ENCODE data around the gene B4GALT2. TPM values are rescaled to one million over a fixed set of nuclear protein-coding genes. Genes with fewer than 3 reads are reported as not detected.

B4GALT2 gene
- total RNA-seq, 1 experiment from 2014 or later, result 66.2 TPM

DNA sequence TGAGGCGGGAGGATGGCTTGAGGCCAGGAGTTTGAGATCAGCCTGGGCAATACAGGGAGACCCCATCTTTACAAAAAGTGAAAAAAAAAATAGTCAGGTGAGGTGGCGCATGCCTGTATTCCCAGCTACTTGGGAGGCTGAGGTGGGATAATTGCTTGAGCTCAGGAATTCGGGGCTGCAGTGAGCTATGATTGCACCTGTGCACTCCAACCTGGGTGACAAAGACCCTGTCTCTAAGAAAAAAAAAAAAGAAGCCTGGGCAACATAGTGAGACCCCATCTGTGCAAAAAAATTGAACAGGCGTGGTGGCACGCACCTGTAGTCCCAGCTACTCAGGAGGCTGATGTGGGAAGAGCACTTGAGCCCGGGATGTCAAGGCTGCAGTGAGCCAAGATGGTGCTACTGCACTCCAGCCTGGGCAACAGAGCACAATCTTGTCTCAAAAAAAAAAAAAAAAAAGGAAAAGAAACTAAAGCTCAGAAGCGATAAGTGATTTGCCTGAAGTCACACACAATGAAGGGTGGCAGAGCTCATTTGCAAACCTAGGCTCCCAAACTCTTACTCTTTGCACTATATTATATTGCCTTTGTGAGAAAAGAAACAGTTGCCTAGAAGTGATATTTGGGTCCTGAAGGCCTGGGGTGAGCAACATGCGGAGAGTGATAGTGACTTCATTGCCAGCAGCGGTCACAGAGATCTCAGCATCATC is 14.3 kb downstream of the B4GALT2 start:
- ChIA-PET CTCF (interaction anchor here (0.6 to 0.9 kb wide), 3 partner anchors 43 to 68 kb away, joined by 3 to 11 read pairs (median 3); no protein-coding TSS in a partner anchor), POLR2A (ENCODE audit: unreplicated experiment) (interaction anchor here (0.5 to 0.7 kb wide), 2 partner anchors 35 to 708 kb away, joined by 4 to 9 read pairs; partner anchors contain the start of gene C1orf210)
- H3K4me1 ChIP-seq (replicated peaks; ENCODE audit: insufficient read depth), result peaks cover 25% of the 10 kb centered on the region
- no peak for TF ChIP-seq EZH2 (IDR thresholded peaks at IDR 0.05; ENCODE audit: low read depth)
- TF ChIP-seq, protein P1, sequence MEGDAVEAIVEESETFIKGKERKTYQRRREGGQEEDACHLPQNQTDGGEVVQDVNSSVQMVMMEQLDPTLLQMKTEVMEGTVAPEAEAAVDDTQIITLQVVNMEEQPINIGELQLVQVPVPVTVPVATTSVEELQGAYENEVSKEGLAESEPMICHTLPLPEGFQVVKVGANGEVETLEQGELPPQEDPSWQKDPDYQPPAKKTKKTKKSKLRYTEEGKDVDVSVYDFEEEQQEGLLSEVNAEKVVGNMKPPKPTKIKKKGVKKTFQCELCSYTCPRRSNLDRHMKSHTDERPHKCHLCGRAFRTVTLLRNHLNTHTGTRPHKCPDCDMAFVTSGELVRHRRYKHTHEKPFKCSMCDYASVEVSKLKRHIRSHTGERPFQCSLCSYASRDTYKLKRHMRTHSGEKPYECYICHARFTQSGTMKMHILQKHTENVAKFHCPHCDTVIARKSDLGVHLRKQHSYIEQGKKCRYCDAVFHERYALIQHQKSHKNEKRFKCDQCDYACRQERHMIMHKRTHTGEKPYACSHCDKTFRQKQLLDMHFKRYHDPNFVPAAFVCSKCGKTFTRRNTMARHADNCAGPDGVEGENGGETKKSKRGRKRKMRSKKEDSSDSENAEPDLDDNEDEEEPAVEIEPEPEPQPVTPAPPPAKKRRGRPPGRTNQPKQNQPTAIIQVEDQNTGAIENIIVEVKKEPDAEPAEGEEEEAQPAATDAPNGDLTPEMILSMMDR (conservative IDR thresholded peaks at IDR 0.05), result no peak
- no peaks in the 10 kb centered on the region for H3K36me3 ChIP-seq (ENCODE audit: low read depth)
- H3K27me3 ChIP-seq (ENCODE audit: insufficient read depth, low read depth), result no peaks in the 10 kb centered on the region
- no peaks in the 10 kb centered on the region; the same call in 1 of the 2 replicates for H4K20me1 ChIP-seq (ENCODE audit: insufficient read depth)
- H3K4me3 ChIP-seq, result peak overlapping the region; percentile 59; the same call in 1 of the 2 replicates
- no peaks in the 10 kb centered on the region for H3K79me2 ChIP-seq (ENCODE audit: low read depth)
- no peaks in the 10 kb centered on the region for H3K9me3 ChIP-seq (ENCODE audit: insufficient read depth, low read depth)
- no TSS peak for BruUV-seq (replicated peaks)
- no peak overlapping the region for H2AFZ ChIP-seq
- H3F3A ChIP-seq (ENCODE audit: insufficient read depth, low read depth), result peaks cover 49% of the 10 kb centered on the region
- peak overlapping the region; percentile 97 for H3K4me2 ChIP-seq
- intact Hi-C loops (cut with micrococcal nuclease; ENCODE audit: unreplicated experiment), result loop anchor here (5.0 kb wide), 2 partner anchors 39 to 231 kb away; partner anchors contain the start of gene SLC6A9
- H3K9me2 ChIP-seq (ENCODE audit: insufficient read depth), result no peaks in the 10 kb centered on the region
- H3K27ac ChIP-seq, result no peak overlapping the region; the same call in 1 of the 2 replicates
- DNase-seq, result no peak

- H3K27me3 ChIP-seq (ENCODE audit: insufficient read depth, low read depth), result no peaks in the 10 kb centered on the region
- no TSS peak for BruUV-seq (replicated peaks)
- no peaks in the 10 kb centered on the region for H3K36me3 ChIP-seq (ENCODE audit: low read depth)
- H3F3A ChIP-seq (ENCODE audit: insufficient read depth, low read depth), result peaks cover 49% of the 10 kb centered on the region
- H3K79me2 ChIP-seq (ENCODE audit: low read depth), result no peaks in the 10 kb centered on the region
- ChIA-PET POLR2A (ENCODE audit: unreplicated experiment) (no interaction called here), CTCF (interaction anchor here (0.6 to 0.9 kb wide), 2 partner anchors 37 to 54 kb away, joined by 6 to 11 read pairs; partner anchors contain the start of gene SLC6A9)
- H3K4me1 ChIP-seq (replicated peaks; ENCODE audit: insufficient read depth), result peaks cover 25% of the 10 kb centered on the region
- H3K4me2 ChIP-seq, result no peak overlapping the region
- H3K9me2 ChIP-seq (ENCODE audit: insufficient read depth), result no peaks in the 10 kb centered on the region
- DNase-seq, result peak in 1 of 2 experiments; percentile 6
- no peak overlapping the region for H2AFZ ChIP-seq
- no peak overlapping the region for H3K27ac ChIP-seq
- TF ChIP-seq, protein P1 (conservative IDR thresholded peaks at IDR 0.05), result no peak
- TF ChIP-seq EZH2 (IDR thresholded peaks at IDR 0.05; ENCODE audit: low read depth), result no peak
- no peaks in the 10 kb centered on the region for H3K9me3 ChIP-seq (ENCODE audit: insufficient read depth, low read depth)
- intact Hi-C loops (cut with micrococcal nuclease; ENCODE audit: unreplicated experiment), result loop anchor here (5.0 kb wide), 2 partner anchors 38 to 232 kb away; partner anchors contain the start of gene SLC6A9
- no peaks in the 10 kb centered on the region; the same call in 1 of the 2 replicates for H4K20me1 ChIP-seq (ENCODE audit: insufficient read depth)
- H3K4me3 ChIP-seq, result no peak overlapping the region
Measured at GRCh38 chr1:43994071-43994470, 15.1 kb downstream of the B4GALT2 start.

DNA sequence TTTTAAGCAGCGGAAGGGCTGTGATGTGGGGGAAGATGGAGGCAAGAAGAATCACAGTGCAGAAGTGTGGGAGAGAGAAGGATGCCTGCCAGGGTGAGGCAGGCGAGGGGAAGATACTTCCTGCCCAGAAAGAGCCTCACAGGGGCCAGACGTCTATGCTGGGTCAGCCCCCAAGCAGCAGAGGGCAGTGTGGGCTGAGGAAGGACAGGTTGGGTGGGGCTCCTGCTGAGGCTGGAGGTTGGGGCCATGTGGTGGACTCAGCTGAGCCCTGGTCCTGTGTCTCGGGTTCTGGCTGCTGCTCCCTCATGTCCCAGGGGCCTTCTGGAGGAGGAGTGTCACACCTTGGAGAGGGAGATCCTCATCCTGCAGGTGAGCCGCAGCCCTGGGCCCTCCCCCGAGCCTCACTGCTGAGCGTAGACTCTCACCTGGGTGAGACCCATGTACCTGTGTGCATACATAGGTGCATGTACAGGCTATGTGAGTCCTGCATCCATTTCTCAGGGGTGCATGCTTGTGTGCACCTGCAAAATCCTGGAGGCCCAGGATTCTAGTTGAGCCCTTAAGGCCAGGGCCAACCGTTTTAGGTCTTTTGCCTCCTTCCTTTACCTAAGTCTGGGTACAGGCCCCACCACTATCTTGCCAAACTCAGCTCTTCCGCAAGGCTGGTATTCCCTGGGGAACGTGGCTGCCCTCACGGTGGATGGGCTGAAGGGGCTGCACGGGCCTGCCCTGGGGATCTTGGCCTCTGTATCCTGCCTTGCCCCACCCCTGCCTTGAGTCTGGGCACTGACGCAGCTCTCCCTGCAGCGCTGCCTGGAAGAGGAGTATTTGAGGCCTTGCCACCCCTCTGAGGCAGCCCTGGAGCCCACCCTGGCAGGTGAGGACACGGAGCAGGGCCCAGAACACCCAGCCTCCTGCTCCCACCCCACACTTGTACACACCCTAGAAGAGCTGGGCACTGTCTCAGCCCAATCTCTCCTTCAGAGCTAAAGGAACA is 16.1 kb downstream of the B4GALT2 start:
- no peaks in the 10 kb centered on the region for H3K79me2 ChIP-seq (ENCODE audit: low read depth)
- H3K4me2 ChIP-seq, result no peak overlapping the region
- H3K36me3 ChIP-seq (ENCODE audit: low read depth), result 0 out of 2 replicates have a peak, but pooled peaks cover under 1% of the 10 kb centered on the region
- H2AFZ ChIP-seq, result no peak overlapping the region
- no TSS peak for BruUV-seq (replicated peaks)
- ChIA-PET POLR2A (ENCODE audit: unreplicated experiment) (interaction anchor here (0.5 kb wide), 1 partner anchor 20 kb away, joined by 9 read pairs; no protein-coding TSS in a partner anchor), CTCF (no interaction called here)
- H3K4me3 ChIP-seq, result no peak overlapping the region
- H3K27ac ChIP-seq, result no peak overlapping the region
- intact Hi-C loops (cut with micrococcal nuclease; ENCODE audit: unreplicated experiment), result loop anchor here (5.0 kb wide), 2 partner anchors 37 to 233 kb away; partner anchors contain the start of gene SLC6A9
- no peaks in the 10 kb centered on the region for H3K9me2 ChIP-seq (ENCODE audit: insufficient read depth)
- no peaks in the 10 kb centered on the region for H3K9me3 ChIP-seq (ENCODE audit: insufficient read depth, low read depth)
- H3K27me3 ChIP-seq (ENCODE audit: insufficient read depth, low read depth), result no peaks in the 10 kb centered on the region
- H4K20me1 ChIP-seq (ENCODE audit: insufficient read depth), result no peaks in the 10 kb centered on the region; the same call in none of the 2 replicates
- peaks cover 58% of the 10 kb centered on the region for H3F3A ChIP-seq (ENCODE audit: insufficient read depth, low read depth)
- peak; percentile 34 to 51 for DNase-seq
- no peak for TF ChIP-seq EZH2 (IDR thresholded peaks at IDR 0.05; ENCODE audit: low read depth)
- TF ChIP-seq, protein P1 (conservative IDR thresholded peaks at IDR 0.05), result peak; percentile 51; the same call in 1 of the 2 replicates
- peaks cover 18% of the 10 kb centered on the region for H3K4me1 ChIP-seq (replicated peaks; ENCODE audit: insufficient read depth)
